H1 (cell line): Measurements from ENCODE around the gene IRX4. TPM values are rescaled to one million over a fixed set of nuclear protein-coding genes. Genes with fewer than 3 reads are reported as not detected.

ENCODE experiments used
- ATF2 ChIP-seq: IDR thresholded peaks from 2 replicates; pipeline ENCODE4 v1.6.1; 2012; ENCODE audit warnings: low read length, inconsistent platforms
- polyA plus RNA-seq, 7 experiments: library from polyadenylated mRNA; depleted of rRNA in 3 of 7; stranded (reverse) in 5 of 7; unstranded in 2 of 7; fragments of >200 nt in 5 of 7; fragments of 200-250 nt in 2 of 7; gene quantifications; 1 replicate in 5 of 7; 2 replicates in 1 of 7; 4 replicates in 1 of 7; pipeline versions ENCODE4 v1.2.1 to v1.2.3, GENCODE V29; 2011 to 2013; ENCODE audit warnings: missing spikeins in 2 of 7, mixed read lengths in 2 of 7
- total RNA-seq: library from RNA; stranded (reverse); fragmentation: NEBNext Ultra II Directional; extraction: Animal tissue kit (Norgen Biotek cat#: 25700); gene quantifications from 2 replicates; pipeline ENCODE4 v1.2.1, GENCODE V29; 2021

The IRX4 gene
- total and polyA plus RNA-seq, 2 of the 8 experiments (the other 6 are each of a cell fraction or from before 2014, with no cell fraction given), result 0.45 to 1.2 TPM

- TF ChIP-seq ATF2, result no peak
Observed at GRCh38 chr5:1891391-1891790, 8.7 kb upstream of the IRX4 start (continued).
